GM20431 (cell line): ENCODE data around the gene TBX22.
"Not testable (repeated sequence)": the region's sequence is repeated elsewhere in the genome, so short reads cannot be mapped to it uniquely, and the experiment has no call there.

Experiments used
- in situ Hi-C: fragments of 300-500 bp; cut with MseI, MboI; formaldehyde crosslinking; loops from one replicate; pipeline ENCODE4 v1.15.0; 2020; ENCODE audit warnings: low sequenced_read_pairs; ENCODE audit not compliant: unreplicated experiment

TBX22 gene

GRCh38 chrX:80014141-80014940, at the start of gene TBX22:
Gene TBX22 (plus strand): TSS chrX:80014753. CDS start chrX:80022270, 7,517 bp downstream.
- in situ Hi-C loops, result no loop called here

GRCh38 chrX:79975605-79976004, 38.9 kb upstream of the TBX22 start:
- in situ Hi-C loops, result no loop called here

- in situ Hi-C loops, result no loop called here
These were observed 10.1 kb upstream of the TBX22 start for GRCh38 chrX:80004458-80004857.

- in situ Hi-C loops, result no loop called here
These were observed 3.0 kb upstream of the TBX22 start for GRCh38 chrX:80011522-80011921.

GRCh38 chrX:80016182-80016581, 1.6 kb downstream of the TBX22 start:
- in situ Hi-C loops, result no loop called here

GRCh38 chrX:80021621-80022020, 7.1 kb downstream of the TBX22 start:
- in situ Hi-C loops, result no loop called here

- in situ Hi-C loops, result no loop called here
These were observed 7.9 kb downstream of the TBX22 start for GRCh38 chrX:80022363-80023031.

- in situ Hi-C loops, result no loop called here
These were observed 11.6 kb downstream of the TBX22 start for GRCh38 chrX:80026116-80026515.

GRCh38 chrX:80066156-80066555, 51.6 kb downstream of the TBX22 start:
- in situ Hi-C loops, result not testable (repeated sequence)

GRCh38 chrX:80075625-80076024, 61.1 kb downstream of the TBX22 start:
- in situ Hi-C loops, result not testable (repeated sequence)
